C4-2B (cell line): ENCODE measurements around the gene LRFN2.

ENCODE experiments used
- ZFX ChIP-seq: fragments of 450-650 bp; IDR thresholded peaks from 2 replicates; pipeline ENCODE4 v1.6.1; 2017
- TF ChIP-seq, protein P1 (sequence below): fragments of 450-650 bp; conservative IDR thresholded peaks from 2 replicates; pipeline ENCODE4 v1.5.1; 2017; ENCODE audit warnings: mild to moderate bottlenecking

DNA sequence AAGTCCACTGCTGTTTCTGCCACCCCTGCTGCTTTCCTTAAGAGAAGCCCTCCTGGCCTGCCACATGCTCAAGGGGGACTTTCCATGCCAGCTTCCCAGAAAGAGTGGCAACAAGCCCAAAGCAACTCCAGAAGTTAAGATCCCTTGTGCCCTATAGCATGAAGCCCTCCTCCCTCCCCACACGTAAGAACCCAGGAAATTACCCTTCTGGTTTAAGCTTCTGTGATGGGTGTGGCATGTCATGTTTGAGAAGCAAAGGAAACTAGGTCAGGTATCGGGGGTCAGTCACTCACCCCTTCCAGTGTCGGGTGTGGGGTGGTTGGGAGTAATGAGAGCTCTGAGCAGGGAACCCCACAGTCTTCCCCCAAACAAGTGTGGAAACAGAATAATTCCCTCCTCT, 196.1 kb downstream of the LRFN2 start:
- TF ChIP-seq, protein P1, sequence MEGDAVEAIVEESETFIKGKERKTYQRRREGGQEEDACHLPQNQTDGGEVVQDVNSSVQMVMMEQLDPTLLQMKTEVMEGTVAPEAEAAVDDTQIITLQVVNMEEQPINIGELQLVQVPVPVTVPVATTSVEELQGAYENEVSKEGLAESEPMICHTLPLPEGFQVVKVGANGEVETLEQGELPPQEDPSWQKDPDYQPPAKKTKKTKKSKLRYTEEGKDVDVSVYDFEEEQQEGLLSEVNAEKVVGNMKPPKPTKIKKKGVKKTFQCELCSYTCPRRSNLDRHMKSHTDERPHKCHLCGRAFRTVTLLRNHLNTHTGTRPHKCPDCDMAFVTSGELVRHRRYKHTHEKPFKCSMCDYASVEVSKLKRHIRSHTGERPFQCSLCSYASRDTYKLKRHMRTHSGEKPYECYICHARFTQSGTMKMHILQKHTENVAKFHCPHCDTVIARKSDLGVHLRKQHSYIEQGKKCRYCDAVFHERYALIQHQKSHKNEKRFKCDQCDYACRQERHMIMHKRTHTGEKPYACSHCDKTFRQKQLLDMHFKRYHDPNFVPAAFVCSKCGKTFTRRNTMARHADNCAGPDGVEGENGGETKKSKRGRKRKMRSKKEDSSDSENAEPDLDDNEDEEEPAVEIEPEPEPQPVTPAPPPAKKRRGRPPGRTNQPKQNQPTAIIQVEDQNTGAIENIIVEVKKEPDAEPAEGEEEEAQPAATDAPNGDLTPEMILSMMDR = no peak
- TF ChIP-seq ZFX = no peak
